GM19193 (cell line): ENCODE measurements around the gene UBE2U.

Experiments
- POLR2A ChIP-seq: IDR thresholded peaks from 4 replicates; pipeline ENCODE4 v1.6.1; 2011; ENCODE audit not compliant: insufficient read depth, insufficient read length; ENCODE audit errors: extremely low read depth

UBE2U gene

GRCh38 chr1:64184003-64184440 lies 19.4 kb upstream of the UBE2U start:
- no peak for TF ChIP-seq POLR2A

- TF ChIP-seq POLR2A, result no peak
Observed at GRCh38 chr1:64186138-64186897, 17.1 kb upstream of the UBE2U start.

GRCh38 chr1:64186898-64187280 lies 16.5 kb upstream of the UBE2U start:
- TF ChIP-seq POLR2A, result no peak

DNA sequence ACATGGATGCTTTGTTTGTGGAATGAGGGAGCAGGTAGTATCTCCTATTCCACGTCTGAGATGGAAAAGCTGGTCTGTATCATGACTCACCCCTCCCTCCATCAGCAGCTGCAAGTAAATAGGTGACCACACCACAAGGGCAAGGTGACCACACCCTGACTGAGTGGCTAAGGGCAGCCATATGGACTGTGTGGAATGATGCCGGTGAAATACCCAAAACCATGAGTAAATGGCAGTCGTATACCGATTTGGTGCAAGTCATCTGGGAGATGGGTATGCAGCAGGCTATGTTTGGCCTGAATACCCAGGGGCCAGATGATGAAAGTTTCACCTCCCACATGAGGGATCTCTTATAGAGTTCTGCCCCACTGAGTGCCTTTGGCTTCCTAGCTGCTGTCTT lies 15.8 kb upstream of the UBE2U start:
- TF ChIP-seq POLR2A, result no peak

- no peak for TF ChIP-seq POLR2A
Observed at GRCh38 chr1:64192290-64192689, 11.1 kb upstream of the UBE2U start.

DNA sequence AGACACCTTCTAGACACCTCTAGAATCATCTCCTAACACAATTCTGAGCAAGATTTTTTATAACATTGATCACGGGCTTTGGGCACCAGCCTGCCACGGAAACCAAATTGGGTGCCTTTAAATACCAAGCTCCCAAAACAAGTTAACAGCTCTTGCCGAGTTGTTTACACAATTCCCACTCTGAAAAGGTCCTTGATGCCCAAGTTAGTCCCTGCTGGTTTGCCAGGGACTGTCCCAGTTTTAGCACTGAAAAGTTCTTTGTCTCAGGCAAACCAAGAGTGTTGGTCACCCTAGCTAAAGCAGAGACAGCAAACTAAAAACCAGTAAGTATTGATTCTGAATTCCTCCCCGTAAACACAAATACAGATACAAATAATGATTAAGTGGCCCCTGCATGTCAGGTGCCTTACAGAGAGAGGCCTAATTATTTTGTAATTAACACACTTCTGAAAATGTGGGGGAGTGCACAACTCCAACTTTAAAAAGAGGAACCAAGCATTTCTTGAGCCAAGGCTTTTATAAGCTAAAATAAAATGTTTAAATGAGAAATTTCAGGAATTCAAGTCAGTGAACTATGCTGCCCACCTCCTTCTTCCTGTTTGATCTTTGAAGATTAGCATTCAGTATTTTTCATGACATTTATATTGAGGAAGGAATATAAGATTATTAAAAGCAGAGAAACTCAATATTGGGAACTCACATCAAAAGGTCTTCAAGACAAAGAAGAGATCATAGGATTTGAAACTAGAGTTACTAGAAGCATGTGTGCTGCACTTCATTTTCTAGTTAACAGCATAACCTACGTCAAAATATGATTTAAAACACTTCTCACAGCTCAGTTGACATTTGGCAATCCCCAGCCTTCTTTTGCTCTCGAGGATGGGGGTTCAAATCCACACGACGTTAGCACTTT lies 9.0 kb upstream of the UBE2U start:
- TF ChIP-seq POLR2A, result no peak

GRCh38 chr1:64195081-64195395 lies 8.4 kb upstream of the UBE2U start:
- TF ChIP-seq POLR2A, result no peak

- no peak for TF ChIP-seq POLR2A
Observed at GRCh38 chr1:64196074-64196870, 7.2 kb upstream of the UBE2U start.

DNA sequence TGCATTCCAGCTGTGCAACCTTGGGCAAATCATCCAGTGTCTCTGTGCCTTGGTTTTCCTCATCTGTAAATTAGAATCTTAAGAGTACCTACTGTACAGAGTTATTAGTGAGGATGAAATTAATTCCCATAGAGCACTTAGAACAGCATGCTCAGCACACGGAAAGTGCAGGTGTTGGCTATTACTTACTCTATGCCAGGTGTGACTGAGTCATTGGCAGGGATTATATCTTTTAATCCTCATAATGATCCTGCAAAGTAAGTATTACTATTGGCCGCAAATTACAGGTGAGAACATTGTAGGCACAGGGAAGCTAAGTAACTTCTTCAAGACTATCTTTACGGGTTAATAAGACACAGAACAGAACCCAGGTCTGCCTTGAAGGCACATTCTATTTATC lies 6.3 kb upstream of the UBE2U start:
- no peak for TF ChIP-seq POLR2A

DNA sequence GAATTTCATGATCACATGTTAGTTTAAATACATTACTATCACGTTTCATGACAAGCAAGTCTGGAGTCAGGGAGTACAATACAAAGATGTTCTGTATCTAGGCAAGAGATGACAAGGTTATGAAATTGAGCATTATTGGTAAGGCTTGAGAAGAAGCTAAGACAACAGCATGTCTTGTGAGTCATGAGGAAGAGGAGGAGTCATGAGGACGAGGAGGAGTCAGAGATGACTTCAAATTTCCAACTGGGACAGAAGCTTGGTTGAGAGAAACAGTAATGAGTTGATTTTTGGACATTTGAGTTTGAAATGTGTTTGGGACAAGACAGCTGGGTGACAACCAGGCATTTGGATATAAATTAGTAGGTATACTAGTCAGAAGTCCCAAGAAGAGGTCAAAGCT lies 4.3 kb upstream of the UBE2U start:
- no peak for TF ChIP-seq POLR2A

GRCh38 chr1:64200064-64200463 lies 3.4 kb upstream of the UBE2U start:
- TF ChIP-seq POLR2A, result no peak

DNA sequence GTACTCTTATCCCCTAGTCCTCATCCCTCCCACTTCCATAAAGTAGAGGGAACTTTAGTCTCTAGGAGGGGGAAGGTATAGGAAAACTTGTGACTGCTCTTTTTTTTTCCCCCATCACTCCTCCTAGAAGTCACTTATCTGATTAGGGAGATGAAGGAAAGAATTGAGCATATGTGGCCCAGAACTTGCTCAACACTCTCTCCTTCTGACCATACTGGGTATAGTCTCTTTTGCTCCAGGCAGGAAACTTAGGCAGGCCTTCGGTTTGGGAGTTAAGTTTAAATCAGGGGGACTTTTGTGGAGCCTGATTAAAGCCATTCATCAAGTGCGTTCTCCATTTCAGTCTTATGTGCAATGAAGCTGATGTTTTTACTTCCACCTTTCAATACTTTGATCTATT lies 5.8 kb downstream of the UBE2U start:
- TF ChIP-seq POLR2A, result no peak

DNA sequence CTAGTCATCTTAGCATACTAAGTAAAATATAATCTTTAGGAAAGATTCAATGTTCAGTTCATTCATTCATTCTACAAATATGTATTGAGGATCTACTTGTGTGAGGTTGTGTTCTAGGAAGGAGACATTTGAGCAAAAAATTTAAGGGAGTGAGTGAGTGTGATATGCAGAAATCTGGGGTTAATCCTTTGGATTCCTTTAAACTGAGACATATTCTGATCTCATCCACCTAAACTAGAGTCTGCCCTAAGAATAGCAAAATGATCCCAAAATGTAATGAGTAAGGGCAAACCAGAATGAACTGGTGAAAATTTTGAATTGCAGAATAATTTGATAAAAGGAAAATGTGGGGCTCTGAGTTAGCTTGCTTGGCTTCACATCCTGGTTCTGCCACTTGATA lies 8.6 kb downstream of the UBE2U start:
- TF ChIP-seq POLR2A, result no peak

DNA sequence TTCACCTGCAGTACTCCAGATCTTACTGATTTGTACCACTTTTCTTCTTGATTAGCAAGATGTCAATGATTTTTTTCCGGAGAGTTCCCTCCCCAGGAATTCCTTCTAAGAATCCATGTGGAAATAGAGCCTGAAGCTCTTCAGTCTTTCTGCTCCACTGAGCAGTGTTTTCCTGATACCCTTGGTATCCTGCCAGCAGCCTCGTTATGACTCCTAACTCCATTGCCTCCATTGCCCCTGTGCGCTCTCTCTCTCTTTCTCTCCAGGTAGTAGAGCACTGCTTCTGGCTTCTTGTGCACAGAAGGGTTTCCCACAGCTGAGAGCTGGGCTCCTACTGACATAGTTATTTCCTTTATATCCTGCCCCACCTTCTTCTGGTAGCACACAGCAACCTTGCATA lies 12.2 kb downstream of the UBE2U start:
- no peak for TF ChIP-seq POLR2A

GRCh38 chr1:64220241-64220640 lies 16.8 kb downstream of the UBE2U start:
- no peak for TF ChIP-seq POLR2A
